ENCODE results near the gene ITGA2.

- no peak for TF ChIP-seq CTCF (IDR thresholded peaks at IDR 0.05)
- TF ChIP-seq POLR2A (IDR thresholded peaks at IDR 0.05) = no peak
These were observed 33.9 kb downstream of the ITGA2 start for GRCh38 chr5:53022930-53023511.
